ENCODE results near the gene FAM3A. TPM values are rescaled to one million over a fixed set of nuclear protein-coding genes. Genes with fewer than 3 reads are reported as not detected.
A peak's percentile ranks its signal among the peaks of the same experiment; 100 is the strongest.

Gene FAM3A
- total and polyA plus RNA-seq, 9 of the 15 experiments (the other 6 are each of a cell fraction or from before 2014, with no cell fraction given), result 0.75 to 70.6 (median 27.0) TPM

GRCh38 chrX:154542723-154543424 is 26.8 kb upstream of the FAM3A start:
- ChIA-PET CTCF (ENCODE audit: low intra/inter-chr PET ratio) (no interaction called here), POLR2A (interaction anchor here (0.6 to 1.9 kb wide), 8 partner anchors 11 to 238 kb away, joined by 3 to 12 read pairs (median 4); partner anchors contain the start of gene EMD)
- H3K9me3 ChIP-seq (replicated peaks; ENCODE audit: control insufficient read depth, insufficient read depth, low read depth, low read length), result no peaks in the 10 kb centered on the region
- BruUV-seq (replicated peaks), result no TSS peak
- WGBS (ENCODE audit: insufficient coverage, low coverage, missing lambda C conversion rate), result 44% methylated on average over 16 of the region's 20 CpGs
- DNase-seq (ENCODE audit: extremely low read depth in 1 of 4, low spot score in 3 of 4) (no peak), FAIRE-seq (peak; percentile 42), ATAC-seq (no peak)
- H3K27ac ChIP-seq (ENCODE audit: extremely low read depth, low read depth, low read length), result peak overlapping the region; percentile 94
- H3K79me2 ChIP-seq (ENCODE audit: control insufficient read depth, insufficient read depth, low read length), result peaks cover 73% of the 10 kb centered on the region
- peak overlapping the region; percentile 9; the same call in 1 of the 2 replicates for H2AFZ ChIP-seq (ENCODE audit: low read depth, low read length)
- intact Hi-C loops (cut with micrococcal nuclease), result no loop called here
- H3K36me3 ChIP-seq (ENCODE audit: control insufficient read depth, insufficient read depth, low read length), result peaks cover 57% of the 10 kb centered on the region
- 0 out of 2 replicates have a peak, but pooled peaks cover 3% of the 10 kb centered on the region for H4K20me1 ChIP-seq (replicated peaks; ENCODE audit: control insufficient read depth, insufficient read depth, low read length)
- no peaks in the 10 kb centered on the region for H3K9me1 ChIP-seq (ENCODE audit: control insufficient read depth, insufficient read depth, low read length)
- in situ Hi-C loops (cut with MboI), result loop anchor here (25.0 kb wide), 1 partner anchor 381 kb away; no protein-coding TSS in a partner anchor
- no peaks in the 10 kb centered on the region for H3K27me3 ChIP-seq (ENCODE audit: control insufficient read depth in 2 of 2, insufficient read depth in 2 of 2, low read length in 2 of 2)
- H3K9ac ChIP-seq (ENCODE audit: insufficient read depth in 1 of 2, low read depth in 2 of 2, low read length in 2 of 2), result peak overlapping the region; percentile 88 to 91
- H3K4me2 ChIP-seq (ENCODE audit: insufficient read depth, low read length), result peak overlapping the region; percentile 87
- peaks cover 40 to 56% of the 10 kb centered on the region in 2 experiments for H3K4me1 ChIP-seq (replicated peaks in 1 of 2; ENCODE audit: control insufficient read depth in 2 of 2, insufficient read depth in 2 of 2, low read length in 2 of 2)
- H3K4me3 ChIP-seq, result peak overlapping the region; percentile 33
- TF ChIP-seq CBFB (CRISPR knock-in tag; IDR thresholded peaks at IDR 0.05), result 0 out of 2 replicates have a peak, but pooled peaks have one; percentile 43
- no peak for TF ChIP-seq CEBPG (CRISPR knock-in tag; IDR thresholded peaks at IDR 0.05)
- TF ChIP-seq CEBPG (tag; conservative IDR thresholded peaks at IDR 0.05 in 1 of 2, IDR thresholded peaks at IDR 0.05 in 1 of 2), result 0 out of 4 replicates have a peak, but pooled peaks of 1 of the 2 experiments have one; percentile 14
- no peak for TF ChIP-seq SNRNP70 (optimal IDR thresholded peaks at IDR 0.05; ENCODE audit: low read depth, low read length)
- TF ChIP-seq LARP7 (IDR thresholded peaks at IDR 0.05), result no peak
- TF ChIP-seq MAX (CRISPR knock-in tag; IDR thresholded peaks at IDR 0.05), result 0 out of 2 replicates have a peak, but pooled peaks have one; percentile 11
- TF ChIP-seq, protein P1, sequence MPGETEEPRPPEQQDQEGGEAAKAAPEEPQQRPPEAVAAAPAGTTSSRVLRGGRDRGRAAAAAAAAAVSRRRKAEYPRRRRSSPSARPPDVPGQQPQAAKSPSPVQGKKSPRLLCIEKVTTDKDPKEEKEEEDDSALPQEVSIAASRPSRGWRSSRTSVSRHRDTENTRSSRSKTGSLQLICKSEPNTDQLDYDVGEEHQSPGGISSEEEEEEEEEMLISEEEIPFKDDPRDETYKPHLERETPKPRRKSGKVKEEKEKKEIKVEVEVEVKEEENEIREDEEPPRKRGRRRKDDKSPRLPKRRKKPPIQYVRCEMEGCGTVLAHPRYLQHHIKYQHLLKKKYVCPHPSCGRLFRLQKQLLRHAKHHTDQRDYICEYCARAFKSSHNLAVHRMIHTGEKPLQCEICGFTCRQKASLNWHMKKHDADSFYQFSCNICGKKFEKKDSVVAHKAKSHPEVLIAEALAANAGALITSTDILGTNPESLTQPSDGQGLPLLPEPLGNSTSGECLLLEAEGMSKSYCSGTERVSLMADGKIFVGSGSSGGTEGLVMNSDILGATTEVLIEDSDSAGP (CRISPR knock-in tag; IDR thresholded peaks at IDR 0.05), result no peak
- no peak for TF ChIP-seq GABPB2 (CRISPR knock-in tag; conservative IDR thresholded peaks at IDR 0.05)
- TF ChIP-seq ETV5 (CRISPR knock-in tag; IDR thresholded peaks at IDR 0.05; ENCODE audit: low read depth), result 0 out of 2 replicates have a peak, but pooled peaks have one; percentile 41
- TF ChIP-seq NFXL1 (CRISPR knock-in tag; IDR thresholded peaks at IDR 0.05), result no peak
- TF ChIP-seq, protein P2, sequence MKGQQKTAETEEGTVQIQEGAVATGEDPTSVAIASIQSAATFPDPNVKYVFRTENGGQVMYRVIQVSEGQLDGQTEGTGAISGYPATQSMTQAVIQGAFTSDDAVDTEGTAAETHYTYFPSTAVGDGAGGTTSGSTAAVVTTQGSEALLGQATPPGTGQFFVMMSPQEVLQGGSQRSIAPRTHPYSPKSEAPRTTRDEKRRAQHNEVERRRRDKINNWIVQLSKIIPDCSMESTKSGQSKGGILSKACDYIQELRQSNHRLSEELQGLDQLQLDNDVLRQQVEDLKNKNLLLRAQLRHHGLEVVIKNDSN (CRISPR knock-in tag; IDR thresholded peaks at IDR 0.05), result peak; percentile 48; the same call in 1 of the 2 replicates
- TF ChIP-seq ZNF766 (CRISPR knock-in tag; conservative IDR thresholded peaks at IDR 0.05), result no peak
- TF ChIP-seq ARID4B (CRISPR knock-in tag; IDR thresholded peaks at IDR 0.05), result peak; percentile 59; the same call in 1 of the 2 replicates
- no peak for TF ChIP-seq HIVEP1 (CRISPR knock-in tag; IDR thresholded peaks at IDR 0.05)
- TF ChIP-seq BRD4 (IDR thresholded peaks at IDR 0.05), result 0 out of 2 replicates have a peak, but pooled peaks have one; percentile 5
